ENCODE data around the gene SGTB. TPM values are rescaled to one million over a fixed set of nuclear protein-coding genes. Genes with fewer than 3 reads are reported as not detected.
A peak's percentile ranks its signal among the peaks of the same experiment; 100 is the strongest.

The SGTB gene
- polyA plus RNA-seq, 1 donor from 2014 or later = 9.6 TPM

DNA sequence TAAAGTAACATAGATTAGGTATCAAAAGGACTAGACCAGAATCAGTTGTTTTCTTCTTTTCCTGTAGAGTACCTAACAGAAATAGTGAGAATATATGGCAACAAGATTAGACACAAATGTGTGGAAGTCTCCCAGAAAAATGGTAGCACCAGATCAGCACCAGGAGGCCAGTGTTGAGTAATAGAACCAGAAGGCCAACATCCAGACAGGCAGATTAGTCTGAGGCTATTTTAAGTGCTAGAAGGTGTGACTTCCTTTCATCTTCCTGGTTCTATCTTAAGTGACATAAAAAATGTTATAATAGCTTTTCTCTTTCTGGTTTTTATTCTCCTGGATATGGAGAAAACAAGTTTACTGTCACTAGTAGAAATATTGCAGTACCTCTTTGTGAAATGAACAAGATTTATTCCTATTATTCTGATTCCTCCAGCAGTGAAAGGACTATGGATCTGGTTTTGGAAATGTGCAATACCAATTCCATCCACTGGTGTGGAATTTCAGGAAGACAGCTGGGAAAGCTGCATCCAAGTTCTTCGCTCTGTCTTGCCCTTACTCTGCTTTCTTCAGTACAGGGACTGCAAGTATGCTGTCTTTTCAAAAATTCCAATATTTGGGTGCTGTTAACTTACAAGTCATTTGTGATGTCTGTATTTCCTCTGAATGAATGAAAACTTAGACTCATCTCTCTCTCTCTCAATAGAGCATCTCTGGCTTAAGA lies 57.9 kb downstream of the SGTB start:
- Histone ChIP-seq H3K27me3 (ENCODE audit: insufficient read depth, low read depth, low read length) (no peaks in the 10 kb centered on the region), H3K79me2 (replicated peaks; ENCODE audit: insufficient read depth, low read length) (no peaks in the 10 kb centered on the region), H3K9me2 (ENCODE audit: insufficient read depth, low read length) (no peaks in the 10 kb centered on the region), H3K9ac (ENCODE audit: low read length) (no peak overlapping the region), H2AFZ (ENCODE audit: low read depth, low read length) (no peak overlapping the region), H3K4me3 (ENCODE audit: low read length) (no peak overlapping the region), H3K27ac (ENCODE audit: low read length) (no peak overlapping the region), H4K20me1 (ENCODE audit: insufficient read depth) (no peaks in the 10 kb centered on the region), H3F3A (ENCODE audit: insufficient read depth, low read length, poor library complexity, severe bottlenecking) (no peaks in the 10 kb centered on the region), H3K4me2 (ENCODE audit: low read length) (no peak overlapping the region), H3K9me3 (ENCODE audit: low read length) (no peaks in the 10 kb centered on the region), H3K36me3 (ENCODE audit: insufficient read depth, low read length) (peaks cover 4% of the 10 kb centered on the region)
- TF ChIP-seq RAD21 (conservative IDR thresholded peaks at IDR 0.05) = no peak
- TF ChIP-seq TAF1 (IDR thresholded peaks at IDR 0.05; ENCODE audit: low read depth) = no peak
- no peak for TF ChIP-seq SMC3 (conservative IDR thresholded peaks at IDR 0.05; ENCODE audit: poor library complexity)
- TF ChIP-seq, protein P1, sequence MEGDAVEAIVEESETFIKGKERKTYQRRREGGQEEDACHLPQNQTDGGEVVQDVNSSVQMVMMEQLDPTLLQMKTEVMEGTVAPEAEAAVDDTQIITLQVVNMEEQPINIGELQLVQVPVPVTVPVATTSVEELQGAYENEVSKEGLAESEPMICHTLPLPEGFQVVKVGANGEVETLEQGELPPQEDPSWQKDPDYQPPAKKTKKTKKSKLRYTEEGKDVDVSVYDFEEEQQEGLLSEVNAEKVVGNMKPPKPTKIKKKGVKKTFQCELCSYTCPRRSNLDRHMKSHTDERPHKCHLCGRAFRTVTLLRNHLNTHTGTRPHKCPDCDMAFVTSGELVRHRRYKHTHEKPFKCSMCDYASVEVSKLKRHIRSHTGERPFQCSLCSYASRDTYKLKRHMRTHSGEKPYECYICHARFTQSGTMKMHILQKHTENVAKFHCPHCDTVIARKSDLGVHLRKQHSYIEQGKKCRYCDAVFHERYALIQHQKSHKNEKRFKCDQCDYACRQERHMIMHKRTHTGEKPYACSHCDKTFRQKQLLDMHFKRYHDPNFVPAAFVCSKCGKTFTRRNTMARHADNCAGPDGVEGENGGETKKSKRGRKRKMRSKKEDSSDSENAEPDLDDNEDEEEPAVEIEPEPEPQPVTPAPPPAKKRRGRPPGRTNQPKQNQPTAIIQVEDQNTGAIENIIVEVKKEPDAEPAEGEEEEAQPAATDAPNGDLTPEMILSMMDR (IDR thresholded peaks at IDR 0.05; ENCODE audit: poor library complexity, severe bottlenecking) = peak; percentile 27
- TF ChIP-seq MXI1 (conservative IDR thresholded peaks at IDR 0.05; ENCODE audit: poor library complexity, severe bottlenecking) = no peak
- no peak for TF ChIP-seq POLR2AphosphoS5 (IDR thresholded peaks at IDR 0.05)
- TF ChIP-seq, protein P2, sequence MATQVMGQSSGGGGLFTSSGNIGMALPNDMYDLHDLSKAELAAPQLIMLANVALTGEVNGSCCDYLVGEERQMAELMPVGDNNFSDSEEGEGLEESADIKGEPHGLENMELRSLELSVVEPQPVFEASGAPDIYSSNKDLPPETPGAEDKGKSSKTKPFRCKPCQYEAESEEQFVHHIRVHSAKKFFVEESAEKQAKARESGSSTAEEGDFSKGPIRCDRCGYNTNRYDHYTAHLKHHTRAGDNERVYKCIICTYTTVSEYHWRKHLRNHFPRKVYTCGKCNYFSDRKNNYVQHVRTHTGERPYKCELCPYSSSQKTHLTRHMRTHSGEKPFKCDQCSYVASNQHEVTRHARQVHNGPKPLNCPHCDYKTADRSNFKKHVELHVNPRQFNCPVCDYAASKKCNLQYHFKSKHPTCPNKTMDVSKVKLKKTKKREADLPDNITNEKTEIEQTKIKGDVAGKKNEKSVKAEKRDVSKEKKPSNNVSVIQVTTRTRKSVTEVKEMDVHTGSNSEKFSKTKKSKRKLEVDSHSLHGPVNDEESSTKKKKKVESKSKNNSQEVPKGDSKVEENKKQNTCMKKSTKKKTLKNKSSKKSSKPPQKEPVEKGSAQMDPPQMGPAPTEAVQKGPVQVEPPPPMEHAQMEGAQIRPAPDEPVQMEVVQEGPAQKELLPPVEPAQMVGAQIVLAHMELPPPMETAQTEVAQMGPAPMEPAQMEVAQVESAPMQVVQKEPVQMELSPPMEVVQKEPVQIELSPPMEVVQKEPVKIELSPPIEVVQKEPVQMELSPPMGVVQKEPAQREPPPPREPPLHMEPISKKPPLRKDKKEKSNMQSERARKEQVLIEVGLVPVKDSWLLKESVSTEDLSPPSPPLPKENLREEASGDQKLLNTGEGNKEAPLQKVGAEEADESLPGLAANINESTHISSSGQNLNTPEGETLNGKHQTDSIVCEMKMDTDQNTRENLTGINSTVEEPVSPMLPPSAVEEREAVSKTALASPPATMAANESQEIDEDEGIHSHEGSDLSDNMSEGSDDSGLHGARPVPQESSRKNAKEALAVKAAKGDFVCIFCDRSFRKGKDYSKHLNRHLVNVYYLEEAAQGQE (IDR thresholded peaks at IDR 0.05; ENCODE audit: borderline replicate concordance) = no peak
- no peak for TF ChIP-seq EZH2 (IDR thresholded peaks at IDR 0.05; ENCODE audit: borderline replicate concordance, insufficient read depth, low read length, poor library complexity, severe bottlenecking)

DNA sequence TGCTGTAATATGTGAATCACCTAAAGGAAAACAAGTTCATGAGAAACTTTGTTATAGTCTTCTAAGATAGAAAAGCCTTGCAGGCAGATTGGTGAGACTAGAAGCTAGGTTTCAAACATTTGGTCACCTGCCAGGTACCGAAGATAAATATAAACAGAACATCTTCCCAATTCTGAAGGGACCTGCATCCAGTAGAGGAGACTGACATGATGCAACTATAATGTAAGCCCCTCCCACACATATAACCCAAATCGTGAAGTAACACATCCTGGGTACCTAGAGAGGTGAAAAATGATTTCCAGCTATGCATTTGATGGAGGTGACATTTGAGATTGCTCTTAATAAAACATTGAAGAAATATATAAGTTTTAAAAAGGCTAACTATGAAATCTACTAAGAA lies 67.2 kb downstream of the SGTB start:
- no peaks in the 10 kb centered on the region for H3F3A ChIP-seq (ENCODE audit: insufficient read depth, low read length, poor library complexity, severe bottlenecking)
- H3K4me2 ChIP-seq (ENCODE audit: low read length) = no peak overlapping the region
- TF ChIP-seq RAD21 (conservative IDR thresholded peaks at IDR 0.05) (no peak), EZH2 (IDR thresholded peaks at IDR 0.05; ENCODE audit: borderline replicate concordance, insufficient read depth, low read length, poor library complexity, severe bottlenecking) (no peak), MXI1 (conservative IDR thresholded peaks at IDR 0.05; ENCODE audit: poor library complexity, severe bottlenecking) (no peak), POLR2AphosphoS5 (IDR thresholded peaks at IDR 0.05) (no peak), EP300 (conservative IDR thresholded peaks at IDR 0.05; ENCODE audit: poor library complexity, severe bottlenecking) (no peak)
- TF ChIP-seq, protein P1 (IDR thresholded peaks at IDR 0.05; ENCODE audit: poor library complexity, severe bottlenecking) = no peak
- no peaks in the 10 kb centered on the region for H3K9me2 ChIP-seq (ENCODE audit: insufficient read depth, low read length)
- no peaks in the 10 kb centered on the region for H3K36me3 ChIP-seq (ENCODE audit: insufficient read depth, low read length)
- no peaks in the 10 kb centered on the region for H4K20me1 ChIP-seq (ENCODE audit: insufficient read depth)
- no peaks in the 10 kb centered on the region for H3K79me2 ChIP-seq (replicated peaks; ENCODE audit: insufficient read depth, low read length)
- H2AFZ ChIP-seq (ENCODE audit: low read depth, low read length) = no peak overlapping the region
- H3K4me3 ChIP-seq (ENCODE audit: low read length) = no peak overlapping the region
- no peaks in the 10 kb centered on the region for H3K27me3 ChIP-seq (ENCODE audit: insufficient read depth, low read depth, low read length)
- H3K9ac ChIP-seq (ENCODE audit: low read length) = no peak overlapping the region
- H3K27ac ChIP-seq (ENCODE audit: low read length) = no peak overlapping the region
- H3K9me3 ChIP-seq (ENCODE audit: low read length) = no peaks in the 10 kb centered on the region
